Cerebellar nuclear complex (tissue), 1 donor: ENCODE results near the gene DNALI1.
"Not testable (repeated sequence)": the region's sequence is repeated elsewhere in the genome, so short reads cannot be mapped to it uniquely, and the experiment has no call there.

Experiments
- DNase-seq, 2 experiments: peaks; one replicate each; lab custom pipeline; 2025; lab: John Stamatoyannopoulos, UW

DNALI1 gene

DNA sequence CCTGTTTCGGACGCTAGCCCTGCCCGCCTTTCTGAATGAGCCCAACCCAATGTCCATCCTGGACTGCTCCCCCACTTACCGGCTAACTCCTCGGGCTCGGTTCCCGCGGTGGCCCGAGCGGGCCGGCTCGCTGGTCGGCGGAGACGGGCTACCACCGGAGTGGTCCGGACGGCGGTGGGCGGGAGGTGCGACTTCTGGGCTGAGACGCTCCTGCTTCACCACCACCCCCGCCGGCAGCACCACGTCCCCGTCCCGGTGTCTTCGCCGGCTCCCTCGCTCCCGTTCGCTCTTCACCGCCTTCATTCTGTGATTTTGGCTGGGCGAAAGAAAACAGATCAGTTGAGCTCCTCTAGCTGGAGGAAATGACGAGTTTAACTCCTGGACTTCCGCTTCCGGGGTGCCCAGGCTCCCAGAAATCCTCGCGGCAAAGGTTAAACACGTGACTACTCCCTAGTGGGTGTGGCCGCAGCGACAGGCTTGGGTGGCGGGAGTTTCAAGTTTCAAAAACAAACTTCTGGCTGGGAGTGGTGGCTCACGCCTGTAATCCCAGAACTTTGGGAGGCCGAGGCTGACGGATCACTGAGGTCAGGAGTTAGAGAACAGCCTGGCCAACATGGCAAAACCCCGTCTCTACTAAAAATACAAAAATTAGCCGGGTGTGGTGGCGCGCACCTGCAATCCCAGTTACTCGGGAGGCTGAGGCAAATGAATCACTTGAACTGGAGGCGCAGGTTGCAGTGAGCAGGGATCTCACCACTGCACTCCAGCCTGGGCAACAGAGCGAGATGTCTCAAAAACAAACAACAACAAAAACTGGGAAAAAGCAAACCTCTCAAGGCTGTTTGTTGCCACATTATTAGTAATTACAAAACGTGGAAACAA, 2.6 kb upstream of the DNALI1 start, which contains the start of gene SNIP1:
Gene SNIP1, minus strand, starts transcription at position 367 of the 882 bp plus-strand sequence. Its CDS starts 64 bp downstream, at position 303.
- DNase-seq, result peak; percentile 33 to 76

DNA sequence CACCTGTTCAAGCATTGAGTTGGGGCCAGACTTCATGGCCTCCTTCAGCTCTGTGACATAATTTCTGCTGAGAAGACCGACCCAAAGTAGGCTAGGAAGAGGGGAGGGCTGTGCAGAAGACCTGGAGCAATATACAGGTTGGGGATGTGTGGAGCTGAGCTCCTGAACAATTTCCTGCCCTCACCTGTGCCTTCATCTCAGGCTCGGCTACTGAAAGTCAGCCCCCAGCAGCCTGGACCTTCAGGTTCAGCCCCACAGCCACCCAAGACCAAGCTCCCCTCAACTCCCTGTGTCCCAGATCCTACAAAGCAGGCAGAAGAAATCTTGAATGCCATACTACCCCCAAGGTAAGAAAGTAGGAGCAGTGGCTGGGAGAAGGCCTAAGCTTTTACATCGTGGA, 662 bp downstream of the DNALI1 start:
- DNase-seq, result no peak

DNA sequence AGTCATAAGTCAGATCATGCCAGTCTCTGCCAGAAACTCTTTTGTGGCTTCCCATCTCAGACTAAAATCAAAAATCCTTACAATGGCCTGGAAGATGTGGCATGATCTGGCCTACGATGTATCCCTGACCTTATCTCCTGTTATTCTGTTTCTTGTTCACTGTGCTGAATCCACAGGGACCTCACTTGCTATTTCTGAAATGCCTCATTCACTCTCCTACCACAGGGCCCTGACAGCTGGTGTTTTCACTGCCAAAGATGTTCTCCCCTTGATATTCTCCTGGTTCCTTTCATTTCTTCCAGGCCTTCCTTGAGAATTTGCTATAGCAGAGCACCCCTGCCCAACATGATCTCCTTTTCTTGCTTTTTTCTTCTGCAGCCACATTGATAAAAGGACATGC, 1.7 kb downstream of the DNALI1 start:
- DNase-seq, result no peak

DNA sequence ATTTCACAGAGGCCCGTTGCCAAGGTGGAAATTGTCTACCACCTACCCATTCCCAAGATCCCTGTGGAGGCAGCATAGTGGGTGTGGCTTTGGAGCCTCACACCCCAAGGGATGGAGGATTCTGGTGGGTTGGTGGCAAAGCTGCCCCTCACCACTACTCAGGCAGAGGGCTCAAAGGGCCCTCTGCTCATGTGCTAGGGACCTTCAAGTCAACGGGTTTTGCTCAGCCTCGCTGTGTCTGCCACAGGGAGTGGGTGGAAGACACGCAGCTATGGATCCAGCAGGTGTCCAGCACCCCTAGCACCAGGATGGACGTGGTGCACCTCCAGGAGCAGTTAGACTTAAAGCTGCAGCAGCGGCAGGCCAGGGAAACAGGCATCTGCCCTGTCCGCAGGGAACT, 2.3 kb downstream of the DNALI1 start:
- no peak for DNase-seq

DNA sequence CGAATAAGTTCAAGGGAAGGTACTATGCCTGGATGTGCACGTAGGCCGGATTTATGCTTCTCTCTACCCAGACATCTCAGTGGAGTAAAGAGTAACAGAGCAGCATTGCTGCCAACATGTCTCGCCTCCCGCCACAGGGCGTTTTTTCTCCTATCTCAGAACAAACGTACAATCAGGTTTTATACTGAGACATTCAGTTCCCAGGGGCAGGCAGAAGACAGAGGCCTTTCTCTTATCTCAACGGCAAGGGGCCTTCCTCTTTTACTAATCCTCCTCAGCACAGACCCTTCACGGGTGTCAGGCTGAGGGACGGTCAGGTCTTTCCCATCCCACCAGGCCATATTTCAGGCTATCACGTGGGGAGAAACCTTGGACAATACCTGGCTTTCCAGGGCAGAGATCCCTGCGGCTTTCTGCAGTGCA, 3.2 kb downstream of the DNALI1 start:
- not testable (repeated sequence) for DNase-seq

DNA sequence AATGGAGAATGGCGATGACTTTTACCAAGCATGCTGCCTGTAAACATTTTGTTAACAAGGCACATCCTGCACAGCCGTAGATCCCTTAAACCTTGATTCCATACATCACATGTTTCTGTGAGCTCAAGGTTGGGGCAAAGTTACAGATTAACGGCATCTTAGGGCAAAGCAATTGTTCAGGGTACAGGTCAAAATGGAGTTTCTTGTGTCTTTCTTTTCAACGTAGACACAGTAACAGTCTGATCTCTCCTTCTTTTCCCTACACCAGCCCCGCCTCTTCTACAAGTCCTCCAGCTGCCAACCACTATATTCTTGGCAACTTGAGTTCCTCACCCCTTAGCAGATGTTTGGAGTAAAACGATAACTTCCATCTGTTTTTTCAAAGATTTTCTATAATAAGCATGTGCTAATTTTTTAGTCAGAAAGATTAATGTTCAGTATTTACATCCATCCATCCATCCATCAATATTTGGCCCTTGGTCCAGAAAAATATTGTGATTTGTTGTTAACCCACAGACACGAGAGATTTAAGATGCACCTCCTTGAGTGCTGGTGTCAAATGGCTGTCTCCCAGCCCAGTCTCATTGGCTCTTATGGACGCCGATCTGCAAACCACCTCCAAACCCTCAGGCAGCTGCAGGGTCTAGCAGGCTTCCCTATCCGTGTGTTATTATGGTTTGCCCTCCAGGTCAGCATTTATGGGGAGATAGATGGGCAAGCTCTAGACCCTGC, 3.8 kb downstream of the DNALI1 start:
- no peak for DNase-seq

DNA sequence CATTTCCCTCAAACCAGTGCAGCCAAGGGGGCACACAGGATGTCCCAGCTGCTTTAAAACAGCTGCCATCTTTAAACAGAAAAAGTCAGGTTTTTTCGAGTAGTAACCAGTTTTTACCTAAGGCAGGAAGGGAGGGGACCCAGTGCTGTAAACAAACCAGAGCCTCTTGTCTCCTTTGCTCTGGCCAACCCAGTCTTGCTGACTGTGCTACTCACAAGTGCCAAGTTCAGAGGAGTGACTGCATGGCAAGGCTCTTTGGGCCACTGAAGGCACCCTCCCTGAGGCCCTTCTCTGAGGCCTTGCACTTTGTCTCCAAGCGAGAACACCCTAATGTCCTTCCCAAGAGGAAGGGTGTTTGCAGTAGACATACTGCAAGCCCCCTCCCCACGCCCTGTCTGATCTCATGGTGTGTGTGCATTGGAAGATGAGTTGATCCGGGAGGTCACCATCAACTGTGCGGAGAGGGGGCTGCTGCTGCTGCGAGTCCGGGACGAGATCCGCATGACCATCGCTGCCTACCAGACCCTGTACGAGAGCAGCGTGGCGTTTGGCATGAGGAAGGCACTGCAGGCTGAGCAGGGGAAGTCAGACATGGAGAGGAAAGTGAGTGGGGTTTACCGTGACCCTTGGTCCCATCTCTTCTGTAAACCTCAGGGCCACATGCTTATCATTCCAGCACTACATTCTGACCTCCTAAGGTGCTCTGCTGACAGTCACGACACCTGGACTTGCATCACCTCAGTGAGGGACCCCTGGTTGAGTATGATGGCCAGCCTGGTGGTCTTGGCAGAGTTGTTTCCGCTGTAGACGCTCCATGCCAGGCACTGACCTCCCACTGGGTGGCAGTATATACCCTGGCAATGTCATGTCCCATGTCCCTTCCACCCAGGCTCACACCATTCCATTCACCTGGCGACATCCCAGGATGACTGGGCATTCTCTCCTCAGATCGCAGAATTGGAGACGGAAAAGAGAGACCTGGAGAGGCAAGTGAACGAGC, 4.7 kb downstream of the DNALI1 start:
- DNase-seq, result no peak

DNA sequence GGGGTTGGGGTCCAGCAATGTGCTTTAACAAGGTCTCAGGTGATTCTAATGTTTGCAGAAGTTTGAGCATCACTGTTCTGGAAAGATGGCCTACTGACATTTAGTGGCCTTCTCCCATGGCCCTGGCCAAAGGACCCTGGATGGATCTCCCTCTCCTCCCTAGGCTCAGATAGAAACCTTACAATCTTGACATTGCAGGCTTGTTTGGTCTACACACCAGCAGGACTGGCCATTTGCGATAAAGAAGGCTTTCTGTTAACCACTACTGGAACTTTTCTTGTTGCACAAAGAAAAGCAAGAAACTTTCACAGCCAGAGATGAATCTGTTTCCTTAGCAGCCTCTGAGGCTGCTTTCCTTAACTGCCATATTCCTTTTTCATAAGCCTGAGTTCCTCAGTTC, 6.2 kb downstream of the DNALI1 start:
- no peak for DNase-seq

DNA sequence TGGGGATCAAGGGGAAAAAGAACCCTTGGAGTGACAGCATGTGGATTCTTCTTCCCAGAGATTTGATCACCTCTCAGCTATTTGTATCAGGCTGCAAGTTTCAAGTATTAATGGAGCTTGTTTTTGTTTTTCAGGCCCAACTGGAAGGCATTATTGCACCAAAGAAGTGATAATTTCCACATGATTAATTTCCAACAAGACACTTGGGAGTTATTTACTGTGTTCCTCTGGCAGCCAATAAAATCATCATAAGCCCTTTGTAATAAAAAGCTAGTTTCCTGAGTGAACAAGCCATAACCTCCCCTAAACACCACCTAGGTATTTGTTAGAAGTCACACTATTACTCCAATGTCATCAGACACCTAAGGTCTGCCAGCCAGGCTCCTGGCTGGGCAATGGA, 8.2 kb downstream of the DNALI1 start:
- DNase-seq, result no peak

DNA sequence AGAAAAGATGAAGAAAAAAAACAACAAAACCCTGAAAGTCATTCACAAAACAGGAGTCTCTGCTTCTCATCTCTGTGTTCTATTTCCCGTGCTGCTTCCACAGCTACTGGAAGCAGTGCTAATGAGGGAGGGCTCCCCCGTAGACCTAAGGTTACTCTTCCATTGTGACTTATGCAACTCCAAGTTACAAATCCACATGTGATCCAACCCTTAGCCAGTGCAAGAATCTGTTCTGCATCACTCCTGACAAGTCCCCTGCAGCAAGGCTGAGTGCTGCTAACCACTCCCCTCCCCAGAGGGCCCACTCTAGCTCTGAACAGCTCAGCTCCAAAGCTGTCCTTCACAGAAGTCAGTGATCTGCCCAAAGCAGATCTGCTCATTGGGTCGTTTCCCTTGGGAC, 10.3 kb downstream of the DNALI1 start:
- DNase-seq, result no peak

DNA sequence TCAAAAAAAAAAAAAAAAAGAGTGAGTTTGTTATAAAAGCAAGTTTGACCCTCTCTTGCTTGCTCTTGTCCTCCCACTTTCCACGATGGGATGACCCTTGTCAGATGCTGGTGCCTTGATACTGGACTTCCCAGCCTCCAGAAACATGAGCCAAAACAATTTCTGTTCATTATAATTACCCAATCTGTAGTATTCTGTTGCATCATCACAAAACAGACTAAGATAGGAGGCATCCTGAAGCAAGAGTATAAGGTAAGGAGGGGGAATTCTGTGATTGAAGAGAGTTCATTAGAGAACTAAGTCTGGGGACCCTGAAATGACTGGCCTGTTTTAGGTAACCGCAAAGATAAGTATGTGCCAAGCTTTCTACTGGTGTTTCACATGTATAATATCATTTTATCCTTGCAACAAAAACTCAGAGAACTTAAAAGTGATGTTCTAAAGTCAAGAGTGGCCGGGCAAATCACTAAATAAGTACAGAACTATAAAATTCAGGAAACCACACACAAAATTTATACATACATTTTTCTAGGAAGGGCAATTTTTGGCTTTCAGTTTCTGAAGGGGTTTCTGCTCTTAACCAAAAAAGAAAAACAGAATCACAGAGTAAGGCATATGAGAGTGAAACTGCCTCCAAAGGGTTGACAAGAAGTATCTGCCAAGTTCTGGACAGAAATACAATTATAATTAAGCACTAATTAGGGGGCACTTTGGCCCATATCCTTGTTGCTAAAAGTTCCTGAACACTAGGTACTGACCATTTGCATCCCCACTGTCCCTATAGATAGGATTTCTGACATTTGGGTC, 14.0 kb downstream of the DNALI1 start:
- DNase-seq, result no peak

DNA sequence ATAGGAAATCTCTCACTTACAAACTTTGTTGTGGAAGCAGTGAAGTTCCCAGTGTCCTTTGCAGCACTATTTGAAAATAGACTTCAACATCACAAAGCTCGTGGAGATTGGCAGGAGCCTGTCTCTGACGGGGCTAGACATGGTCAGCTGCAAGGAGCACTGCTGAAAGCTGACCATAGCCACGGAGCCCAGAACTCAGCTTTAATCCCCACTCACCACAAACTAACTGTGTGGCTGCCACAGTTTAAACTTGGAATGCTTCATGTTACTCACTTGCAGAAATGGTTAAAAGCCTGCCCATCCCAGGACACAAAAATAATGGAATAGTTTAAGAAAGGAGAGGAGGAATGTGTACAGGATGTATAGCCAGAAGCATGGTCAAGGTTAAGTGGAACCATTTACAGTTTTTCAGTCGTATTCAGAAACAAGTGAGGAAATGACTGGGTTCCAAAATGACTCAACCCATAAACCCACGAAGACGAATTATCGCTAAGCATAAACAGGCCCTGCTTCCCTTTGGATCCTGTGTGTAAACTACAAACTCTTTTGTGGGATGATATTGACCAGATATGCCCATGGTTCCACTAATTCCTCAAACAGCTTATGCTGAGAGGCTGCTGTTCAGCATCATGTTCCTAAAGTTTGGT, 18.2 kb downstream of the DNALI1 start:
- DNase-seq, result no peak

DNA sequence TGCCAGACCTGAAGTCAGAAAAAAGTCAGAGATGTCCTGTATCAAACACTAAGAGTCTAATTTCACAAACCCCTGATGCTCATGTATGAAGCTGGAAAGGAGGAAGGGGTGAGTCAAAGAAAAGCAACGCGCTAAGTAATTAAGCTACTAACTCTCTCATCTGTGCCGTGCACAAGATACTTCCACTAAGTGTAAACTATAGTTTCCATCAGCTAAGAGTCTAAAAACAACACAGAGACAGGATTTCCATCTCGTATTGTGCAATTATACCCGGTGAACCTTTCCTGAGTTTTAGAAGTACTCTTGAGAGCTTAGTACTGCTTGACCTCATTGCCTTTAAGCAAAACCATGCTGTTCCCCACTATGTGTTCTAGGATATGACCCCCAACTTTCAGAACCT, 19.0 kb downstream of the DNALI1 start:
- no peak for DNase-seq

DNA sequence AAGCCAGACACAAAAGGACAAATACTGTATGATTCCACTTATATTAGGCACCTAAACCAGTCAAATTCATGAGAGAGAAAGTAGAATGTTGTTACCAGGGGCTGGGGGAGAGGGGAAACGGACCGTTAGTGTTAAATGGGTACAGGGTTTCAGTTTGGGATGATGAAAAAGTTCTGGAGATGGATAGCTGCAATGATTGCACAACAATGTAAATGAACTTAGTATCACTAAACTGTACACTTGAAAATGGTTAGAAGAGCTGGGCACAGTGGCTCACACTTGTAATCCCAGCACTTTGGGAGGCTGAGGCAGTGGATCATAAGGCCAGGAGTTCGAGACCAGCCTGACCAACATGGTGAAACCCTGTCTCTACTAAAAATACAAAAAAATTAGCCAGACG, 27.8 kb downstream of the DNALI1 start:
- not testable (repeated sequence) for DNase-seq

DNA sequence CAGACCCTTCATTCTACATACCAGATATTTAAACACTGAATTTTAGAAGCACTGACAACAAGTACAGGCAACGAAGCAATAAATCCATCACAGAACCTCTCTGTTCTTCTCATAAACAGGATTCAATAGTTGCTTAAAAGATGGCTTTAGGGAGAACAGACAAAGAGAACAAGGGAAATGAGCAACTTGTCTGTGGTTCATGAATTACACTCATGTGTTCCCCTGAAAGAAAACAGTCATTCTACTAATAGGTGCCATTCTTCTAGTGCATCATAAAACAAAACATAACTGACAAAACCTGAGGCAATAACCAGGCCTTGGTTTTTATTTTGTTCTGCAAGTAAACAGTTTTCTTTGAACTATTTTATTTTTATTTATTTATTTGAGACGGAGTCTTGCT, 32.2 kb downstream of the DNALI1 start:
- DNase-seq, result no peak

DNA sequence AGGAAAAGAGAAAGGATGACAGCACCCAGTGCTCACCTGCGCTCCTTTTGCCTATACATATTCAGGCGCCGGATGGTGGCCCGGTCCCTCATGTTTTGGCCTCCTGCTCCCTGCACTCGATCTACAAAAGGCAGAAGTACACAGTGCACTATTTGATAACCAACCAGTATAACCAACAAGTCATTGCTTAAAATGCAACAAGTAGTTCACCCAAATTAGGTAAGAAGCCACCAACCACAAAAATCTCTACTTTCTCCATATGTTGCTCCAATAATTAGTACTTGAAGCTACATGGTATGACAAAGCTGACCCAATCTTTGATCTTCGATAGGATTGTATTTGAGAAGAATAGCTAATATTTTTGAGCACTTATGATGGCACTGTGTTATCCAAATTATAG, 37.0 kb downstream of the DNALI1 start:
- DNase-seq, result no peak

DNA sequence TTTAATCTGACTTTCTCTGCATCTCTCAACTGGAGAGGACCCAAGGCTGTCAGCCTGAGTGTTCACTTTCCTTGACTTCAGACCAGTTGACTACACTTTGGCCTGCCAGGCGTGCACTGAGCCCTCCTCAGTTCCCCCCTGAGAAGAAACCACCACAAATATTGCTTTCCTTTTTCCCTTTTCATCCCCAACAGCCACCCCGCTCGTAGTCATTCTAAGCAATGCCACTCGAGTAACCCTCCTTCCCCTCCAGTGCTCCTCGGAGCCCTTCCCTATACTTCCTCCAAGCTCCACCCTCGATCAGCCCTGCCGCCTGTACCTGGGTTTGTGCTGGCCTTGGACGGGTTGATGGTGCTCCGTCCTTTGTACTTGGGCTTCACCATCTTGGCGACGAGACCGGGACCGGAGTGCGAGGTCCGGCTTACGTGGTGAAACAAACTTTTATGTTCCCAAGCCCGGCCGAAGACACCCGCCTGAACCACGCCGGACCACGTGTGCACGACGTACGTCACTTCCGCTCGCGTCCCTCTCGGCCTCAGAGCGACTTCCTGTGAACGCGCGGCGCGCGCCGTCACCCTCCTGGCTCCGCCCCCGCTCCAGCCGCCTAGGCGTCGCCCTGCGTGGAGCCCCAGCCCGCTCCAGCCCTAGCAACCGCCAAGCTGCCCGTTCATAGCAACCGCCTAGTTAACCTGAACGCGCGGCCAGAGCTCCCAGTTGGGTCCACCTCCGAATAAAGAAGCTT, 38.9 kb downstream of the DNALI1 start, which contains the start of gene GNL2:
Gene GNL2, minus strand, starts transcription at position 498 of the 742 bp plus-strand sequence. Its CDS starts 115 bp downstream, at position 383.
- peak; percentile 73 to 81 for DNase-seq

DNA sequence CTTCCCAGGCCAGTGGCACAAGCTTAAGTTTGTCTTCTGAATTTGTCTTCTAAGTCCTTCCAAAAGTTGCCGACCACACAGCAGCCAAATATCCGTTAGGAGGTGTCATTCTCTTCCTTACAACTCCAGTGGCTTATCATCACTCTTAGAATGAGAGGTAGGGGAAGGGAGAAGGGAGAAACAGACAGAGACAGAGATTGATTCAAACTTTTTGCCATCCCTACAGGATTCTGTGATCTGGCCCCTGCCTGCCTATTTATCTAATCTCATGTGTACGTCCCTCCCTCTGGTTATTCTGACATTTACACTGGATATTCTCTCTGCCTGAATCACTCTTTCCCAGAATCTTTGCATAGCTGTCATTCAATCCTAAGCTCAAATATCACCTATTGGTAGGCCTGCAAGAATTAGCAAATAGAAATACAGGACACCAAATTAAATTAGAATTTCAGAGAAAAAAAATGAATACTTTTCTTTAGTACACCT, 39.5 kb downstream of the DNALI1 start:
- no peak for DNase-seq

DNA sequence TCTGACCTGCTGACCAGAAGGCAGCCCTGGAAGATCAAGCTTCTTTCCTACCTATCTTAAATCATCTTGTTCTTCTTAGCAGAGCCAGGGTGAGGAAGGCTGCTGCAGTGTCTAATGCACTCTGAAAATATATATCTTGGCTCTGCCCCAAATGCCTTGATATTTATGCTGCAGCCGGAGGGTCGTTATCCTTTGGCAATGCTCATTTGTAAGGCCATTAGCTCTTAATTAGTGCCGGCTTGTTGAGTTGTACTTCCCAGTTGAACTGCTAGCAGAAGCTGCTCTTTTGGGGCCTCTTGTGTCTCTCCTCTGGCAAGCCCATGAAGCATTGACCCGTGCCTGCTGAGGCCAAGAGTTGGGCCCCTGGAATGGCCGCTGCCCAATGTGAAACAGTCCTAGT, 43.2 kb downstream of the DNALI1 start:
- no peak for DNase-seq

DNA sequence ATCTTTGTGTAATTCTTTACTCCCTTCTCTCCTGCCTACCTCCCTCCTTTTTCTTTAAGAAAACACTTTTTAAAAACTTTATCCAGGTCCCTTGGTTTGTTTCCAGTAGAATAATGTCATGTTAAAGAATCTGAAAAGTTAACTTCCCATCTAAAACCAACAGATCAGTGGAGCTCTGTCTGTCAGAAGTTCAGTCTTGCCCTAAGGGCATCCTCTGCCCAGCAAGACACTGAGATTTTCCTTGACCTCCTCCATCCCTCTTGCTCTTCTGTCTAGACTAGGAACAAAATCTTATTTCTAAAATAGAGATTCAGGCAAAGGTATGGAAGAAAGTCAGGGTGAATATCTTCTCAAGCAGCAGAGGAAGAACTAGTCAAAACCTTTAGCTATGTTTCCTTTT, 44.7 kb downstream of the DNALI1 start:
- no peak for DNase-seq
